Measurements from ENCODE around the gene KBTBD4. TPM values are rescaled to one million over a fixed set of nuclear protein-coding genes. Genes with fewer than 3 reads are reported as not detected.

Gene KBTBD4
- total RNA-seq, 4 donors from 2014 or later = 9.6 to 20.3 (median 18.3) TPM

- TF ChIP-seq CTCF (IDR thresholded peaks at IDR 0.05; ENCODE audit: low read depth) = no peak
Observed at GRCh38 chr11:47615249-47615648, 36.5 kb upstream of the KBTBD4 start.

GRCh38 chr11:47611348-47611794 is 32.6 kb upstream of the KBTBD4 start:
- TF ChIP-seq CTCF (IDR thresholded peaks at IDR 0.05; ENCODE audit: low read depth) = no peak

- no peak for TF ChIP-seq CTCF (IDR thresholded peaks at IDR 0.05; ENCODE audit: low read depth)
Observed at GRCh38 chr11:47609675-47610074, 30.9 kb upstream of the KBTBD4 start.

- no peak for TF ChIP-seq CTCF (IDR thresholded peaks at IDR 0.05; ENCODE audit: low read depth)
Observed at GRCh38 chr11:47607380-47607779, 28.6 kb upstream of the KBTBD4 start.

GRCh38 chr11:47606731-47607130 is 28.0 kb upstream of the KBTBD4 start:
- TF ChIP-seq CTCF (IDR thresholded peaks at IDR 0.05; ENCODE audit: low read depth) = no peak

GRCh38 chr11:47605921-47606320 is 27.2 kb upstream of the KBTBD4 start:
- no peak for TF ChIP-seq CTCF (IDR thresholded peaks at IDR 0.05; ENCODE audit: low read depth)

GRCh38 chr11:47603295-47603694 is 24.5 kb upstream of the KBTBD4 start:
- TF ChIP-seq CTCF (IDR thresholded peaks at IDR 0.05; ENCODE audit: low read depth) = no peak

Data from subcutaneous adipose tissue (tissue), 4 donors.